Right renal cortex interstitium (tissue), 3 donors: ENCODE data around the gene GPR143. TPM values are rescaled to one million over a fixed set of nuclear protein-coding genes. Genes with fewer than 3 reads are reported as not detected.
"Not testable (repeated sequence)": the region's sequence is repeated elsewhere in the genome, so short reads cannot be mapped to it uniquely, and the experiment has no call there.

Experiments used
- DNase-seq, 3 donors: peaks; one replicate each; pipeline ENCODE4 v3.0.0-alpha.2; 2013; ENCODE audit warnings: low read depth in 3 of 3, low spot score in 2 of 3
- polyA plus RNA-seq, 3 donors: library from polyadenylated mRNA; unstranded; fragments of 120-200 nt; gene quantifications; one replicate each; pipeline ENCODE4 v1.2.1, GENCODE V29; 2013; ENCODE audit not compliant: insufficient read length in 3 of 3

GPR143 gene
- polyA plus RNA-seq: 10 to 100 TPM; 12.8 to 14.2 (median 14.1) TPM

GRCh38 chrX:9765737-9766097 lies at the start of gene GPR143:
GPR143 (minus strand) TSS chrX:9765847; CDS start chrX:9765817, 30 bp downstream.
- DNase-seq: no peak

- DNase-seq: not testable (repeated sequence)
Observed at GRCh38 chrX:9811086-9811485, 45.4 kb upstream of the GPR143 start.

- not testable (repeated sequence) for DNase-seq
Observed at GRCh38 chrX:9809876-9810275, 44.2 kb upstream of the GPR143 start.

- DNase-seq: no peak
Observed at GRCh38 chrX:9807355-9808182, 41.9 kb upstream of the GPR143 start.

- DNase-seq: no peak
Observed at GRCh38 chrX:9805956-9806355, 40.3 kb upstream of the GPR143 start.

- no peak for DNase-seq
Observed at GRCh38 chrX:9804444-9804843, 38.8 kb upstream of the GPR143 start.

GRCh38 chrX:9802737-9803136 lies 37.1 kb upstream of the GPR143 start:
- DNase-seq: no peak

GRCh38 chrX:9797384-9798360 lies 32.0 kb upstream of the GPR143 start:
- DNase-seq: no peak

GRCh38 chrX:9794495-9794894 lies 28.8 kb upstream of the GPR143 start:
- DNase-seq: no peak

GRCh38 chrX:9790866-9791265 lies 25.2 kb upstream of the GPR143 start:
- DNase-seq: no peak

GRCh38 chrX:9789555-9789954 lies 23.9 kb upstream of the GPR143 start:
- no peak for DNase-seq

- no peak for DNase-seq
Observed at GRCh38 chrX:9788911-9789310, 23.3 kb upstream of the GPR143 start.

- no peak for DNase-seq
Observed at GRCh38 chrX:9786798-9787635, 21.4 kb upstream of the GPR143 start.

GRCh38 chrX:9785944-9786797 lies 20.5 kb upstream of the GPR143 start, which contains the start of gene SHROOM2:
SHROOM2 (plus strand) TSS chrX:9786429; CDS start chrX:9786546, 117 bp downstream.
- no peak for DNase-seq

- no peak for DNase-seq
Observed at GRCh38 chrX:9785254-9785943, 19.8 kb upstream of the GPR143 start.

- DNase-seq: no peak
Observed at GRCh38 chrX:9784332-9784731, 18.7 kb upstream of the GPR143 start.

GRCh38 chrX:9781941-9782340 lies 16.3 kb upstream of the GPR143 start:
- no peak for DNase-seq

GRCh38 chrX:9775930-9776329 lies 10.3 kb upstream of the GPR143 start:
- no peak for DNase-seq

GRCh38 chrX:9772943-9773342 lies 7.3 kb upstream of the GPR143 start:
- DNase-seq: no peak
